Measurements from ENCODE around the gene LKAAEAR1.

DNA sequence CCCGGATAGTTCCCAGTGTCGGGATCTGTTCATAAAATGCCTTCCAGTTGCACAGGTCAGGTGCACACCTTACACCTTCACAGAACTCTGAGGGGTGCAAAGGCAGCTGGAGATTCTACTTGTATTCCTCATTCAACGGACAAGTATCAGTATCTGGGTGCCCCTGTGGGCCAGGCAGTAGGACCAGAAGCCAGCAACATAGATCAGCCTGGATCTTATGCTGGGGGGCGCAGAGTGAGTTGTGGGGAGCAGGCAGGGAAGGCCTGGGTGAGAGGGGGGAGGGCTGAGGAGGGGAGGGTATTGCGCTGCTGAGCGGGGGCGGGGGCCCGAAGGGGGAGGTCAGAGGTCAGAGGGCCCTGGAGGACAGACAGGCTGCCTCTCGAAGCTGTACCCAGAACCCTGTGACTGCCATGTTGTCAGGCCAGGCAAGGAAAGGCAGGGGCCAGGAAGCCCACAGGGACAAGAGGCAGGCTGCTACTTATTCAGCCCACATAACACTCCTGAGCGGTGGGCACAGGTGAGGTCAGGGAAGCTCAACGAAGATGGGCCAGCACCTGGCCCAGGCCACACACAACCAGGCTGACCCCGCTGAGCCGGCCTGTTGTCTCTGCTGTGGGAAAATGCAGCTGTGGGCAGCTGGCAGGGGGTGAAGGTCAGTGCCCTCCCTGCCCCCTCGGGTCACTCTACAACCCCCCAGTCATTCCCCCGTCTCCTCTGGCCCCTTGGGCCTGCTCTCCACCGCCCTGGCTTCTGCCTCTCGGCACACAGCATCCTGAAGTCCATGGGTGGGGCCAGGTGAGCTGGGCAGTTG lies 3.2 kb downstream of the LKAAEAR1 start:
- TF ChIP-seq, protein P1, sequence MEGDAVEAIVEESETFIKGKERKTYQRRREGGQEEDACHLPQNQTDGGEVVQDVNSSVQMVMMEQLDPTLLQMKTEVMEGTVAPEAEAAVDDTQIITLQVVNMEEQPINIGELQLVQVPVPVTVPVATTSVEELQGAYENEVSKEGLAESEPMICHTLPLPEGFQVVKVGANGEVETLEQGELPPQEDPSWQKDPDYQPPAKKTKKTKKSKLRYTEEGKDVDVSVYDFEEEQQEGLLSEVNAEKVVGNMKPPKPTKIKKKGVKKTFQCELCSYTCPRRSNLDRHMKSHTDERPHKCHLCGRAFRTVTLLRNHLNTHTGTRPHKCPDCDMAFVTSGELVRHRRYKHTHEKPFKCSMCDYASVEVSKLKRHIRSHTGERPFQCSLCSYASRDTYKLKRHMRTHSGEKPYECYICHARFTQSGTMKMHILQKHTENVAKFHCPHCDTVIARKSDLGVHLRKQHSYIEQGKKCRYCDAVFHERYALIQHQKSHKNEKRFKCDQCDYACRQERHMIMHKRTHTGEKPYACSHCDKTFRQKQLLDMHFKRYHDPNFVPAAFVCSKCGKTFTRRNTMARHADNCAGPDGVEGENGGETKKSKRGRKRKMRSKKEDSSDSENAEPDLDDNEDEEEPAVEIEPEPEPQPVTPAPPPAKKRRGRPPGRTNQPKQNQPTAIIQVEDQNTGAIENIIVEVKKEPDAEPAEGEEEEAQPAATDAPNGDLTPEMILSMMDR (IDR thresholded peaks at IDR 0.05; ENCODE audit: low read depth, low read length): no peak
- no peak for TF ChIP-seq EZH2phosphoT487 (IDR thresholded peaks at IDR 0.05; ENCODE audit: low read depth)

Data from OCI-LY3 (cell line).